T-helper 17 cell (primary cell): ENCODE results near the gene SFMBT2. TPM values are rescaled to one million over a fixed set of nuclear protein-coding genes. Genes with fewer than 3 reads are reported as not detected.
"Not testable (repeated sequence)": the region's sequence is repeated elsewhere in the genome, so short reads cannot be mapped to it uniquely, and the experiment has no call there.

Experiments used
- ATAC-seq: fragments of 150-1000 bp; cut with Tn5 transposase; 2 replicates; pipeline ENCODE4 v1.10.0; 2021; ENCODE audit warnings: mild to moderate bottlenecking, moderate library complexity
- DNase-seq, 3 donors: peaks; one replicate each; pipeline versions ENCODE4 v3.0.0 to v3.0.0-alpha.2; 2020 to 2021
- H3K9me3 ChIP-seq: one replicate; pipeline ENCODE4 v1.7.0; 2013; ENCODE audit warnings: low read length, mild to moderate bottlenecking; ENCODE audit not compliant: control insufficient read depth, poor library complexity, severe bottlenecking
- H3K27ac Mint-ChIP-seq: one replicate; pipeline ENCODE4 v1.8.0; 2022; ENCODE audit warnings: mild to moderate bottlenecking, moderate library complexity, mixed read lengths
- H3K27me3 Mint-ChIP-seq: one replicate; pipeline ENCODE4 v1.8.0; 2022; ENCODE audit warnings: mixed read lengths
- H3K36me3 Mint-ChIP-seq: one replicate; pipeline ENCODE4 v1.8.0; 2022; ENCODE audit warnings: low read depth, mixed read lengths
- H3K4me1 Mint-ChIP-seq: one replicate; pipeline ENCODE4 v1.8.0; 2022; ENCODE audit warnings: mild to moderate bottlenecking, mixed read lengths
- H3K4me3 Mint-ChIP-seq: one replicate; pipeline ENCODE4 v1.8.0; 2022; ENCODE audit warnings: mild to moderate bottlenecking, moderate library complexity, mixed read lengths
- total RNA-seq, 4 donors: library from RNA in 2 of 4; stranded (reverse) in 2 of 4; gene quantifications; one replicate each; pipeline ENCODE4 v1.2.3 and lab custom pipeline; 2022 to 2026

Gene SFMBT2
- total RNA-seq, 2 donors from 2014 or later: 18.2 to 19.4 TPM

DNA sequence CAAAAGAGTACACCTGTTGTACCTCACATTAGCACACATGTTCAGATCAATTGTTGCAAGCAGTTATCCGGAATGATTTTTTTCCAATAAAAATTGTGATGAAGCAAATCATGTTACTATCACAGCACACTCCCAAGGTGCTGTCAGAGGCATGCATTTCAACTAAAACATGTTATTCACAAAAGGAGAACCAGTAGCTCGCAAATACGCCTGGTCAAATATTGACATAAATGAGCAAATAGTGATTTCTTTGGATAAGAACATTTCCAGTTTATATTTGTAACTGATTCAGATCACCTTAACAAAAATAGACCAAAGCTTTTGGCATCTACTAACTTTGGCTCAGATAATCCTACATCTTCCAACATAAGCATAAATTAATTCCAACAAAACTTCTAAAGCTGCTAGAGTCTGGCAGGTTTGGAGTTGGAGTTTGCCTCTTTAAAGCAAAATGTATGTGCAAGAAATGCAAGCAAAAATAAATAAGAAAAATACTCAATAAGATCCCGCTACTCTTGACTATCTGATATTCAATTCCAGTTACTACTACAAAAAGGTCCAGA lies 208.0 kb downstream of the SFMBT2 start:
- no peaks in the 10 kb centered on the region for H3K9me3 ChIP-seq
- no peak for ATAC-seq
- H3K4me1 Mint-ChIP-seq: peaks cover 2% of the 10 kb centered on the region
- no peak overlapping the region for H3K27ac Mint-ChIP-seq
- DNase-seq: no peak
- H3K27me3 Mint-ChIP-seq: no peaks in the 10 kb centered on the region
- H3K4me3 Mint-ChIP-seq: no peak overlapping the region
- peaks cover 7% of the 10 kb centered on the region for H3K36me3 Mint-ChIP-seq

DNA sequence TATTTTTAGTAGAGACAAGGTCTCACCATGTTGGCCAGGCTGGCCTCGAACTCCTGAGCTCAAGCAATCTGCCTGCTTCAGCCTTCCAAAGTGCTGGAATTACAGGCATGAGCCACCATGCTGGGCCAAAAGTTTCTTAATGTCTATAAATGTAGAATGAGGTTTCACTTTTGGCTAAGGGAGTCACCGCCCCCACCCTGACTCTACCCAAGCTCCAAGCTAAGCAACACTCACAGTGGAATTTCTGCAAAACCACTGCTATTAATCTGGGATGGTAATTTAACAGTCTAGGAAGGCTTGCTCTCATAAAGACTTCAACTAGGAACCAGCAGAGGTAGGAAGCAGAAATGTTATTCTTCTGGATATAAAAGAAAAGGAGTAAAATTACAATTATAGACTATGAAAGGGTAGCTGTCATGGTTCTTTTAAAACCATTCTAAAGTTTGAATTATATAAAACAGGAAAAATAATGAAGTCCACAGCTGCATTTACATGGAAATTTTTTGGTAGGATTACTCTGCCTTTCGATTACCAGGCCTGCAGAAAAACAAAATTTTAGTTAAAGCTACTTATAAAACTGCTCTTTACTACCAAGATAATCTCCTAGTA lies 211.6 kb downstream of the SFMBT2 start:
- Mint-ChIP-seq H3K4me1 (peaks cover 18% of the 10 kb centered on the region), H3K4me3 (no peak overlapping the region), H3K36me3 (peaks cover 2% of the 10 kb centered on the region), H3K27ac (no peak overlapping the region), H3K27me3 (no peaks in the 10 kb centered on the region)
- no peaks in the 10 kb centered on the region for H3K9me3 ChIP-seq
- DNase-seq: no peak
- no peak for ATAC-seq

DNA sequence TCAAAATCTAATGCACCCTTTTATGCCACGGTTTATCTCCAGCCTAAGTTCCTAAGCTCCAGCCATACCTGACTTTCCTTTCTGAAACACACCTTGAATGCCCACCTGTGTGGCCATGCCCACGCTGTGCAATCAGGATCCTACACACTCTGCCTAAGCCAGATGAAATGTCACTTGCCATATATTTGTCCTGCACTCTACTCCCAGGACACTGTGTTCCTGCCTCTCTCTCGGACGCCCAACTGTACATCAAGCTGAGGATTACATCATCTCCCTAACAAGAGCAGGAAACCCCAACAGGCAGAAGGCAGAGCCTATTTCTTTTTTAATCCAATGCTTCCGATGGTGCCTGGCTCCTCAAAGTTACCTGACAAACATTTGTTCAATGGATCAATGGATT lies 214.6 kb downstream of the SFMBT2 start:
- ATAC-seq (no peak), DNase-seq (no peak)
- Mint-ChIP-seq H3K27me3 (no peaks in the 10 kb centered on the region), H3K4me1 (peaks cover 39% of the 10 kb centered on the region), H3K36me3 (peaks cover 1% of the 10 kb centered on the region), H3K27ac (no peak overlapping the region), H3K4me3 (no peak overlapping the region)
- no peaks in the 10 kb centered on the region for H3K9me3 ChIP-seq

DNA sequence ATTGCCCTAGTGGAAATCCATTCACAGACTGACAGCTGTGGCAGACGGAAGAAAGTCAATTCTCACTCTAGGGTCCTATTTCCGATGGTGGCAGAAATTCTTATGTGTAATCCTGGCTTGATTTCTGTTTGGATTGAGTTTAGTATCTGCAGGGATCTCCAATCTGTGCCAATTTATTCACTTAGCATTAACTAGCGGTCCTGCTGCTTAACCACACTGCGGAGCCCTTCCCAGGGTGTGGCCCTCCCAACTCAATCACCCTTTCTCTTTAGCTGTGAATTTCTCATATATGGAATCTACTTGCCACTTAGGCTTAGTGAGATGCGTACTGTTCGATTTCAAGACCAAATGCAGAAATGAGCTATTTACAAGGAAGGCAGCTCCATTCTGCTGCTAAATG lies 215.7 kb downstream of the SFMBT2 start:
- Mint-ChIP-seq H3K4me1 (peaks cover 44% of the 10 kb centered on the region), H3K27me3 (no peaks in the 10 kb centered on the region), H3K4me3 (no peak overlapping the region), H3K36me3 (peaks cover 2% of the 10 kb centered on the region), H3K27ac (peak overlapping the region; percentile 90)
- no peak for ATAC-seq
- no peak for DNase-seq
- H3K9me3 ChIP-seq: no peaks in the 10 kb centered on the region

- H3K4me3 Mint-ChIP-seq: peak overlapping the region; percentile 80
- DNase-seq: no peak
- H3K36me3 Mint-ChIP-seq: peaks cover 3% of the 10 kb centered on the region
Observed at GRCh38 chr10:7194571-7194970, 216.3 kb downstream of the SFMBT2 start.

GRCh38 chr10:7193369-7193768 lies 217.5 kb downstream of the SFMBT2 start:
- ATAC-seq (no peak), DNase-seq (no peak)
- Mint-ChIP-seq H3K36me3 (peaks cover 4% of the 10 kb centered on the region), H3K4me1 (peaks cover 46% of the 10 kb centered on the region), H3K27me3 (no peaks in the 10 kb centered on the region), H3K4me3 (peak overlapping the region; percentile 80), H3K27ac (peak overlapping the region; percentile 90)
- H3K9me3 ChIP-seq: no peaks in the 10 kb centered on the region

More at GRCh38 chr10:7194571-7194970, 216.3 kb downstream of the SFMBT2 start:
- no peak for ATAC-seq
- peaks cover 45% of the 10 kb centered on the region for H3K4me1 Mint-ChIP-seq
- H3K27me3 Mint-ChIP-seq: no peaks in the 10 kb centered on the region
- no peaks in the 10 kb centered on the region for H3K9me3 ChIP-seq
- peak overlapping the region; percentile 90 for H3K27ac Mint-ChIP-seq

DNA sequence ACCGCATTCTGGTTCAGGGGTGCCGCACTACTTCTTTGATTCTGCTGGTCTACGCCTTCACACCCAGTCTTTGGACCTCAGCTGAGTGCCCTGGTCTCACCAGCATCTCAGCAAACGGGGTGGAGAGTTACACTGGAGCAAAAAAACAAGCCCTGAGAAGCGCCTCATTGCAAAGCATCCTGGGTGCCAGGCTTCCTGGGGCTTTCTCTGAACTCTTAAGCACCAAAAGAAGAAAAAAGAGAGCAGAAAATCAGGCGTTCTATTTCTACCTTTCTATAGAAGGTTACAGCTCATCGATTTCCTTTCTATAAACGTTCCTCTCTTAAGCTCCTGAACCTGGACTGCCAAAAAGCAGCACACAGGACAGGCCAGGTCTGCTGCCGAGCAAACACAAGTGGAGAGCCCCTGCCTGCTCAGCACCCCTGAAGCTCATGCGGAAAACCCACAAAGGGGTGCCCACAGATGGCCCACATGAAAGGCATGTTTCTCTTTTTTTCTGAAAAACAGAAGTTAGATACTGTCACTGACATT lies 217.9 kb downstream of the SFMBT2 start:
- peak; percentile 97 for ATAC-seq
- DNase-seq: peak; percentile 29 to 55 (median 36)
- H3K36me3 Mint-ChIP-seq: peaks cover 4% of the 10 kb centered on the region
- peak overlapping the region; percentile 80 for H3K4me3 Mint-ChIP-seq
- peak overlapping the region; percentile 90 for H3K27ac Mint-ChIP-seq
- H3K4me1 Mint-ChIP-seq: peaks cover 46% of the 10 kb centered on the region
- no peaks in the 10 kb centered on the region for H3K27me3 Mint-ChIP-seq
- no peaks in the 10 kb centered on the region for H3K9me3 ChIP-seq

GRCh38 chr10:7192061-7192460 lies 218.8 kb downstream of the SFMBT2 start:
- peaks cover 46% of the 10 kb centered on the region for H3K4me1 Mint-ChIP-seq
- no peaks in the 10 kb centered on the region for H3K27me3 Mint-ChIP-seq
- H3K4me3 Mint-ChIP-seq: peak overlapping the region; percentile 28
- H3K9me3 ChIP-seq: no peaks in the 10 kb centered on the region
- H3K36me3 Mint-ChIP-seq: peaks cover 4% of the 10 kb centered on the region
- DNase-seq: no peak
- peak overlapping the region; percentile 90 for H3K27ac Mint-ChIP-seq
- no peak for ATAC-seq

DNA sequence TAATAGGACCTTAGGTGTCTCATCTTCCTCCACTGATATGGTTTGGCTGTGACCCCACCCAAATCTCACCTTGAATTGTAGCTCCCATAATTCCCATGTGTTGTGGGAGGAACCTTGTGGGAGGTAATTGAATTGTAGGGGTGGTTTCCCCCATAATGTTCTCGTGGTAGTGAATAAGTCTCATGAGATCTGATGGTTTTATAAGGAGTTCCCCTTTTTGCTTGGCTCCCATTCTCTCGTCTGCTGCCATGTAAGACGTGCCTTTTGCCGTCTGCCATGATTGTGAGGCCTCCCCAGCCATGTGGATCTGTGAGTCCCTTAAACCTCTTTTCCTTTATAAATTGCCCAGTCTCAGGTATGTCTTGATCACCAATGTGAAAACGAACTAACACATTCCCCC lies 220.1 kb downstream of the SFMBT2 start:
- H3K4me3 Mint-ChIP-seq, DNase-seq, H3K27me3 Mint-ChIP-seq, H3K36me3 Mint-ChIP-seq, ATAC-seq, H3K9me3 ChIP-seq: not testable (repeated sequence)
- peak overlapping the region; percentile 90 for H3K27ac Mint-ChIP-seq
- H3K4me1 Mint-ChIP-seq: peaks cover 39% of the 10 kb centered on the region

DNA sequence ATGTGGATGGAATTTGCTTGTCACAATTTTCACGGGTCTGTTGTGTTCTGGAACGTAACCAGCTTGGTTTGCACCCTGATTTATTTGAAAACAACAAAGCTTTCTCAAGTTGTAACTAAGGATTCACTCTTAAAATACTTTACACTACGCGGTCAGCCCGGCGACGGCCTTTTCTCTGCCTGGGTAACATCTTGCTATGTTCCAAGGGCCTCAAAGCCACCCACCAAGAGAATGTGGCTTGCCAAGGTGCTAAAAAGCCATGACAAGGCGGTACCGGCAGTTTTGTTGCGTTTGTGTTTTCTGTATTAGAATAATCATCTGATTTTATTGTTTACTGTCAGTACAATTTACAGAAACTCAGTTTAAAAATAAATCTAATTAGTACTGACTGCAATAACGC lies 220.9 kb downstream of the SFMBT2 start:
- Mint-ChIP-seq H3K36me3 (peaks cover 4% of the 10 kb centered on the region), H3K4me1 (peaks cover 36% of the 10 kb centered on the region), H3K27me3 (no peaks in the 10 kb centered on the region), H3K27ac (peak overlapping the region; percentile 76), H3K4me3 (no peak overlapping the region)
- ATAC-seq (no peak), DNase-seq (no peak)
- no peaks in the 10 kb centered on the region for H3K9me3 ChIP-seq

- Mint-ChIP-seq H3K27me3 (no peaks in the 10 kb centered on the region), H3K4me3 (no peak overlapping the region), H3K4me1 (peaks cover 25% of the 10 kb centered on the region), H3K27ac (no peak overlapping the region), H3K36me3 (peaks cover 4% of the 10 kb centered on the region)
- DNase-seq: no peak
- ATAC-seq: no peak
- H3K9me3 ChIP-seq: no peaks in the 10 kb centered on the region
Observed at GRCh38 chr10:7188456-7189050, 222.3 kb downstream of the SFMBT2 start.

GRCh38 chr10:7186387-7187018 lies 224.3 kb downstream of the SFMBT2 start:
- H3K4me1 Mint-ChIP-seq: peaks cover 14% of the 10 kb centered on the region
- no peaks in the 10 kb centered on the region for H3K9me3 ChIP-seq
- no peak overlapping the region for H3K27ac Mint-ChIP-seq
- no peak overlapping the region for H3K4me3 Mint-ChIP-seq
- peaks cover 9% of the 10 kb centered on the region for H3K36me3 Mint-ChIP-seq
- H3K27me3 Mint-ChIP-seq: no peaks in the 10 kb centered on the region
- DNase-seq: no peak
- ATAC-seq: peak; percentile 35

- no peak overlapping the region for H3K27ac Mint-ChIP-seq
- no peaks in the 10 kb centered on the region for H3K27me3 Mint-ChIP-seq
- ATAC-seq (peak; percentile 64), DNase-seq (no peak)
- H3K4me3 Mint-ChIP-seq: no peak overlapping the region
- peaks cover 6% of the 10 kb centered on the region for H3K4me1 Mint-ChIP-seq
- H3K36me3 Mint-ChIP-seq: peaks cover 7% of the 10 kb centered on the region
- H3K9me3 ChIP-seq: no peaks in the 10 kb centered on the region
Observed at GRCh38 chr10:7185367-7185690, 225.5 kb downstream of the SFMBT2 start.
